GM18867 (cell line): Measurements from ENCODE around the gene RSPO3.
"Not testable (repeated sequence)": the region's sequence is repeated elsewhere in the genome, so short reads cannot be mapped to it uniquely, and the experiment has no call there.

Experiments
- ATAC-seq: cut with Tn5 transposase; IDR thresholded peaks from one replicate; pipeline ENCODE4 v1.9.1; 2021; ENCODE audit warnings: mild to moderate bottlenecking, moderate library complexity; ENCODE audit not compliant: unreplicated experiment

Gene RSPO3

DNA sequence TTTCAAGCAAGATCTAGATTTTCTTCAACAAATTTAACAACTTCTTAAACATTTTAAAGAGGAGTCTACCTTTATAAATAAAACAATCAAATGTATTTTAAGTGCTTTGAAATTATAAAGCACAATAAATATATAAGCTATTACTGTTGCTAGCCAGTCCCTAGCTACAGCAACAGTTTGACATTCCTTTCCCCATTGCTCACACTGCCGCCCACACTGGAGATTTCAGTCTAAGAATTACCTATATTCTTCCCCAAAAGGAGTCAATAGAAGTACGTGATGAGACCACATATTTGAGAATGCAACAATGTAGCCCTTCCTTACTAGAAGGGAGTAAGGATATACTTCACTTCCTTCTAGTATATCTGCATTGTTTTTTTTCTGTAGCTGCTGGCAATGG is 82.8 kb downstream of the RSPO3 start:
- no peak for ATAC-seq

- no peak for ATAC-seq
Measured at GRCh38 chr6:127202676-127203075, 84.2 kb downstream of the RSPO3 start.

DNA sequence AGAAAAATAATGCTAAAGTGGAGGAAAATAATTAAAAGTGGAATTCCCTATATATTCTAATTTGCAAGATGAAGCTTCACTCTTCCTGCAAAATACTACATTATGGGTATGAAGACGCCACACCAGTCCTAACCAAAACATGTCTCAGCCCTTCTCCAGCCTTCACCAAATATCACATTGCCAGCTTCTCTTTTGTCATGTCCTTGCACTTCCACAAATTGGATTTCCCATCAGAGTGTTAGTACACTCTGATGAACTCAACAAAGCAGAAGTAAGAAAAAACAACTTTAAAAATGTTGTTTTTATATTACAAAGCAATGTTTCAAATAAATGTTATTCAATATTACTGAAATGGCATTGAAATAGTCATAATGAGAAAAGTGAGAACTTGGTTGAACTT is 85.8 kb downstream of the RSPO3 start:
- no peak for ATAC-seq

GRCh38 chr6:127205036-127205435 is 86.6 kb downstream of the RSPO3 start:
- no peak for ATAC-seq

DNA sequence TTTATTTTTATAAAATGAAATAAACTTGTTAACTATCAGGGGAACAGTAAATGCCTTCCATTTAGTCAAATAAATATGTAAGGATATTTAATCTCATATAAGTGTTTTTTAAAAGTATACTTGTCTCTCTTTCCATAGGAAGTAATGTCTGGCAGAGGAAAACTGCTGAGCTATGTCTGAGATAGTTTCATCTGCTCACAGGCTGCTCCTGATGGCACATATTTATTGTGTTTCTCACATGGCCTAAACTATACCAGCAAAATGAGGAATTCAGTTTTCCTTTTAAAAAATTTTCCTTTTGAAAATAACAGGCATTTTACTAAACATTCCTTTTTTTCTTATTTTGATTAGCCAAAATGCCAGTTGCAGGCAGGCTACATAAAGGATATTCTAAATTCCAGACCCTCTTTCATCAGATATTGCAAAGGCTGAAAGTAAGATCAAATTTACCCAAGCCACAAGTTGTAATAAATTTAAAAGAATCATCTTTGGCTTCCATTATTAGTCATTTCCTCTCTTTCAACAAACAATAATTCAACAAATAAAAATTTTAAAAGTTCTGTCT is 88.1 kb downstream of the RSPO3 start:
- no peak for ATAC-seq

GRCh38 chr6:127207591-127208120 is 89.2 kb downstream of the RSPO3 start:
- no peak for ATAC-seq

- ATAC-seq: no peak
Measured at GRCh38 chr6:127210725-127211124, 92.3 kb downstream of the RSPO3 start.

- ATAC-seq: no peak
Measured at GRCh38 chr6:127212376-127212775, 93.9 kb downstream of the RSPO3 start.

GRCh38 chr6:127214032-127214431 is 95.6 kb downstream of the RSPO3 start:
- not testable (repeated sequence) for ATAC-seq

DNA sequence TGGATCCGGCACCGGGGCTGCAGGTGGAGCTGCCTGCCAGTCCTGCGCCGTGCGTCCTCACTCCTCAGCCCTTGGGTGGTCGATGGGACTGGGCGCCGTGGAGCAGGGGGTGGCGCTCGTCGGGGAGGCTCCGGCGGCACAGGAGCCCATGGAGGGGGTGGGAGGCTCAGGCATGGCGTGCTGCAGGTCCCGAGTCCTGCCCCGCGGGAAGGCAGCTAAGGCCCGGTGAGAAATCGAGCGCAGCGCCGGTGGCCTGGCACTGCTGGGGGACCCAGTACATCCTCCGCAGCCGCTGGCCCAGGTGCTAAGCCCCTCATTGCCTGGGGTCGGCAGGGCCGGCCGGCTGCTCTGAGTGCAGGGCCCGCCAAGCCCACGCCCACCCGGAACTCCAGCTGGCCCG is 96.1 kb downstream of the RSPO3 start:
- ATAC-seq: not testable (repeated sequence)

DNA sequence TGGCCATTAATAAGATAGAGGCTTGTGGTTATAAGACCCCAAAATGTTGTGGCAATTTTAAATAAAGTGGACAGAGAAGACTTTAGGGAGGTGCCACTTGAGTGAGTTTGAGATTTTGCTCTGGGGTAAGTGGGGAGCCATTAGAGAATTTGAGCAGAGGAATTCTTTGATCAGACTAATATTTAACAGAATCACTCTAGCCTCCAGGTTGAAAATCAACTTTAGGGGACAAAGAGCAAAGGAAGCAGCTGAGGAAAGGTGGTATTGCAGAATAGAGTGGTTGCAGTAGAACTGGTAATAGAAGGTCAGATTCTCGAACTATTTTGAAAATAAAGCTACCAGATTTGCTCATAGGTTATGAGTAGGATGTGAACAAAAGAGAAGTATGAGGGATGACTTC is 97.5 kb downstream of the RSPO3 start:
- no peak for ATAC-seq

DNA sequence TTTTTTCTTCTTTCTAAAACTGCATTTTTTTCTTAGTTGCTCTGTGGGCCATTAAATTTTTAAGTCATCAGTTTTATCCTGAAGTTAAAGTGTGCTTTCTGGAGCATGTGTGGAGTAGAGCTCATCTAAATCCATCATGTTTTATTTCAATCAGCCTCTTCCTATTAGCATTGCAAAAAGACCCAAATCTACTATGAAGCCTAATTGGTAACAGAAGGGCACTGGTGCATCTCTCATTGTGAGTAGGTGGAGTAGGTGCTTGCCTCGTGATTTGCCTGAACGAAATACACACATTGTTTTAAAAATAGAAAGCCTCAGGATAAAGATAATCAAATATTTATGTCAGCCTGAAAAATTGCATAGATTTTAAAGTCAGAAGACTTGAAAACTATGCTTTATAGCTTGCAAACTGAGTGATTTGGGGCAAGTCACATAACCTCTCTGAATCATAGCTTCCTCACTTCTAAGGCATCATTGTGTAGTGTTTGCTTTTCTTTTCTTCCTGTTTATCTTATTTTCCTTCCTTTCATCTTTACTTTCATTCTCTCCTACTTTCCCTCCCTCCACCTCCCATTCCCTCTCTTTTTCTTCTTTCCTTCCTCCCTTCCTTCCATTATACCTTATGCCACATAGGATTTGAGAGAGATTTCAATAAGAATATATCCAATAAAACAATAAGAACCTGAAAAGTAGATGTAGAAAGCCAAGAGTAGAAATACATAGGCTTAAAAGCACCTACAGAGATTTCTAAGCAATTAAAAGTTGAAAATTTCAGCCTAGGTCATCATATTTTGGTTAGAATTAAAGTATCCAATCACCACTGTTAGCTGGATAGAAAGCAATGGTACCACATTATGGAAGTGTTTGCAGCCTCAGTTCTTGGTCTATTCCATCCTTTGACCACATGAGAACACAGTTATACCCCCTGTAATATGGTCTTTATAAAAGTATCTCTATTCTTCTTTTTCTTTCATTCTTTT is 98.6 kb downstream of the RSPO3 start:
- no peak for ATAC-seq

DNA sequence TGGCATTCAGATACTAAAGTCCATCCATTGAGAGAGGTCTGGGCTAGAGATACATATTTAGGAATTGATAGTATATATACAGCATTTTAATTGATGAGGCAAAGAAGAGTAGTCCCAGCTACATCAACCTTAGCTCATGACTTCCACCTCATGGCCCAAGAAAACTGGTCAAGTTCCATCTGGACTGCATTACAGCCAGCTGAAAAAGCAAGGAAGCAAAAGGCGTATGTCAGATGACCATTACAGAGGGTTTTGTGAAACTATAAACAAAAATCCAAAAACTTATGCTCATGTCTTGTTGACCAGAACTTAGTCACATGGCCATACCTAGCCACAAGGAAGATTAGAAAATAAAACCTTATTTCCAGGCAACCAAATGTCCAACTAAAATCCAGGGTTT is 101.4 kb downstream of the RSPO3 start:
- ATAC-seq: no peak

DNA sequence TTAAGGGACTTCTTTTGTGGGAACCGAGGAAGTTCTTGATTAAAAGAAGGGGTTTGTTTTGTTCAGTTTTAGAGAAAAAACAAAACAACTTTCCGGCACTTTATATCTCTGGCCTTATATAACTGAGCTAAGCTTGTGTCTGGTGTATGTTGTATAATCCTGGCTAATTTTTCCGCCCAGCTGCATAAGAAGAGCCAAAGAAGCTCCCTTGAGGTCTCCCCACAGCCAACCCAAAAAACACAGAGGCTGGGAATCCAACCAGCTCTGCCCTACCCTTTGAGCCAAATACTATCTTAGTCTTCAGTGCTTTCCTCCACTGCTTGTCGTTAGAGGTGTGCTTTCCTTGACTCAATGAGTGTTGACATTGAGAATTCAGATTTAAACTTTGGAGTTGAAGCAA is 102.7 kb downstream of the RSPO3 start:
- ATAC-seq: no peak

GRCh38 chr6:127222418-127222817 is 103.9 kb downstream of the RSPO3 start:
- no peak for ATAC-seq

GRCh38 chr6:127225497-127225896 is 107.0 kb downstream of the RSPO3 start:
- ATAC-seq: no peak

DNA sequence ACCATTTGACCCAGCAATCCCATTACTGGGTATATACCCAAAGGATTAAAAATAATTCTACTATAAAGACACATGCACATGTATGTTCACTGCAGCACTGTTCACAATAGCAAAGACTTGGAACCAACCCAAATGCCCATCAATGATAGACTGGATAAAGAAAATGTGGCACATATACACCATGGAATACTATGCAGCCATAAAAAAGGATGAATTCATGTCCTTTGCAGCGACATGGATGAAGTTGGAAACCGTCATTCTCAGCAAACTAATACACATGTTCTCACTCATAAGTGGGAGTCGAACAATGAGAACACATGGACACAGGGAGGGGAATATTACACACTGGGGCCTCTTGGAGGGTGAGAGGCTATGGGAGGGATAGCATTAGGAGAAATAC is 115.3 kb downstream of the RSPO3 start:
- ATAC-seq: not testable (repeated sequence)

DNA sequence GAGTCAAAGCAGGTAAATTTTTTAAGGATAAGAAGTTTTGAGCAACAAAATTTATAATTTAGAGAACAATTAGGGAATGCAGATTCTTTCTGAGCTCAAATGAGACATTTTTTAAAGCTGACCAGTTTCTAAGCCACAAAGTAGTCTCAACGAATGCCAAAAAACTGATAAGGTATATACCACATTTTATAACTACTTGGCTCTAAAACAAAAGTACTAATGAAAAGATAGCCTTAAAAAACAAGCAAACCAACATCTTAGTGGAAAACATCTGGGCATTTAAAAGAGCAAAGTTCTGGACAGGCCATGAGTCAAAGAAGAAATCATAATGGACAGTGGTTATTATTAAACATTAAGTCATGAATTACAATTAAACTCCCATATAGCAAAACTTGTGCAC is 125.0 kb downstream of the RSPO3 start:
- ATAC-seq: no peak
